ENCODE results near the gene EXOC3L4.
"Not testable (repeated sequence)": the region's sequence is repeated elsewhere in the genome, so short reads cannot be mapped to it uniquely, and the experiment has no call there.

The EXOC3L4 gene

GRCh38 chr14:103103461-103104388 is 9.2 kb downstream of the EXOC3L4 start:
- in situ Hi-C loops (cut with HindIII; ENCODE audit: low sequenced_read_pairs): no loop called here

DNA sequence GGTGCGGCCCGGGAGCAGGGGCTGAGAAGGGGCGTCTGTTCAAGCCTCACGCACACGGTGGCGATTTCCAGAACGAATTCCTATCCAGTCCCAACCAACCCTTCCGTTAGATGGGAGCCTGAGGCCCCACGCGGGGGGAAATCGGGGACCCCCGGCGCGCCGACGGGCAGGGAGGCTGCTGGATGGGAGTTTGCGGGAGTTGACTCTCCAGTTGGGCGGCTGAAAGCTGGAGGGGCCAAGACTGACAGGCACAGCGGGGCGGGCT is 9.8 kb downstream of the EXOC3L4 start:
- in situ Hi-C loops (cut with HindIII; ENCODE audit: low sequenced_read_pairs): no loop called here

DNA sequence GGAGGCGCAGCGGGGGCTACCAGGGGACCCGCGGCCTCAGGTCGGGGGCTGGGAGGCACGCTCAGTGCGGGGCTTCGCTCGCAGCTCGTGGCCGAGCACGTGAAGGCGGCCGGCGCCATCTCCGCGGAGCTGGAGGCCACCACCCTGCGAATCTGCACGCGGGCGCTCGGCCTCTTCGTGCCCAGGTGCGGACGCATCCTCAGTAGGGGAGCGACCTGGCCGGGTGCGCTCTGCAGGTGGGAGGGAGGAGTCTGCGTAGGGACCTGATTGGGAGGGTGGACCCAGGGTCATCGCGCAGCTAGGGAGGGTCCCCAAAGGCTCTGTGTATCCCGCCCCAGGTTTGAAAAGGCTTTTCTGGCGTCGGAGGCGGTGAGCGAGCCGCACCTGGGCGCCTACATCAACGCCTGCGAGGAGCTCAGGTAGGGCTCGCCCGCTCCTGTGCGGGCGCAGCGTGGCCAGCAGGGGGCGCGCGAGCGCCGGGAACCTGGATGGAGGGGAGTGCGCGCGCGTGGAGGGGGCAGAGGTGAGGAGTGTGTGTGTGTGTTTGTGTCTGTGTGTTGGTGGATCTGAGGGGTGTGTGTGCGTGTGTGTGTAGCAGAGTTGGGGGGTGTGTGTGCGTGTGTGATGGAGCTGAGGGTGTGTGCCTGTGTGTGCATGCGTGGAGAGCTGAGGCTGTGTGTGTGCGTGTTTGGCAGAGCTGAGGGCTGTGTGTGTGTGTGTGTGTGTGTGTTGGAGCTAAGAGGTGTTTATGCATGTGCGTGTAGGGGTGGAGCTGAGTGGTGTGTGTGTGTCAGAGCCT is 10.3 kb downstream of the EXOC3L4 start:
- in situ Hi-C loops (cut with HindIII; ENCODE audit: low sequenced_read_pairs): no loop called here

DNA sequence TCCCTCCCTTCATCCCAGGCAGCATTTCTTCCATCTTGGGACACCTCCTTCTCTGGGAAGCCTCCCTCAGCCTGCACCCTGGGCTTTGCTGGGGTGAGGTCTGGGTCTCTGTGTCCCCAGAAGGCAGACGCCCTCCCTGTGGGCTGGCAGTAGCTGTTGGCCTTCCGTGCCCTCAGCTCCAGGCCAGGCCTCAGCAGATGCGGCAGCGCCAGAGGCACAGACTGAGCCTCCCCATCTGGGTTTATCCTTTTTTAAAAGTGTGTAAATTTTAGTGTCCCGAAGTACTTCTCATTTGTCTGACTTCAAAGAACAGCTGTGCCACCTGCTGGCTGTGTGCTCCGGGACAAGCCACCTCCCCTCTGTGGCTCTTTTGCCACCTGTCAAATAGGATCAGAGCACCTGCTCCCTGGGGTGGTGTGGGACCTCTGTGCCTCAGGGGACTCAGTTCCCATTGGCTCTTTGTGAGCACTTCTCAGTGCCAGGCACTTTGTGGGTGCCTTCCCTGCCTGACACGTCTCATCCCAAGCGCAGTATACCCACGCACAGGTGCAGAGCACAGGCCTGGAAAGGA is 11.1 kb downstream of the EXOC3L4 start:
- in situ Hi-C loops (cut with HindIII; ENCODE audit: low sequenced_read_pairs): no loop called here

DNA sequence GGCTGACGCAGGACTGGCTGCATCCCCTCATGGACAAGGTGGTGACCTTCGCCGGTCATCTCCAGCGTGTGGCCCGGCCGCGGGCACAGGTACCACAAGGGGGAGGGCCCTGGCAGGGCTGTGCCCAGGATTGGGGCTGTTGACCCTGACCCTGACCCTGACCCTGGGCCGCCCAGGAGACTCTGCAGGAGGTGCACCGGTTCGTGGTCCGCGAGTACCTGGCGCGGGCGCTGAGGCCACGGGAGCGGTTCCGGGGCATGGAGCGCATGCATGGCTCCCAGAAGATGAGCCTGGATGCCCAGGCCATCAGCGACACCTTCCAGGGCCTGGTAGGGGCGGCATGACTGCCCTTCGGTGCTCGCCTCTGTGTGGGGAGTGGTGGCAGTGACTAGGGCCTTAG is 12.9 kb downstream of the EXOC3L4 start:
- in situ Hi-C loops (cut with HindIII; ENCODE audit: low sequenced_read_pairs): no loop called here

DNA sequence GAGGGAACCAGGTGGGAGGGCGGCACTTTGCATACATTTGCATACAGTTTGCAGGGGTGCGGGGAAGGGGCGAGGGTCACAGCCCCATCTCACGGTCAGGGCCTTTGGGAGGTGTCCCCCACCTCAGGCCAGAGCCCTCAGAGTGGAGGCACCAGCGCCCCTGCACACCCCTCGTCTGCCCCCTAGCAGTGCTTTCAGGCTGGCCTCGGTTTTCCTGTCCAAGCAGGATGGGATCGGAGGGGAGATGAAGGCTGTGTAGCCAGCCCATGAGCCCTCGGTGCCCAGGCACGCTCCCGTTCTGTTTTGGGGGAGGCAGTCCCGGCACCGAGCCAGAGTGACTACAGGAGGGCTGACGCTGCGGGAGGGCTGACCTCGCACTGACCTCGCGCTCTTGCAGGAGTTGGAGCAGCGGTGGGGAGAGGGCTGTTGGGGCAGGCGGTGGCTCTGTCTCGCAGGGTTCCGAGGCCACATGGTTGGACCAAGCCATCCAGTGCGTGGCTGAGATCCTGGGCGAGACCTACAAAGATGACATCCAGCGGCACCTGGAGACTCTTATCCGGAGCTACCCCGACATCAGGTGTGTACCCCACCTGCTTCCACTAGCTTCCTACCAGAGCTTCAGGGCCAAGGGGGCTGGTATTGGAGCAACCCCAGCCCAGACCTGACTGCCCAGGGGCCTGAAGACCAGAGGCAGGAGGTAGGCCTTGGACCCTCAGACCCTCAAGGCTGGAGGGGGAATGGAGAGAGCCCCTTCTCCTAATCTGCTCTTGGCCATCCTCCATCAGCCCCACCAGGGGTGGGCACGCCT is 13.6 kb downstream of the EXOC3L4 start:
- in situ Hi-C loops (cut with HindIII; ENCODE audit: low sequenced_read_pairs): no loop called here

- in situ Hi-C loops (cut with HindIII; ENCODE audit: low sequenced_read_pairs): no loop called here
These were observed 14.3 kb downstream of the EXOC3L4 start for GRCh38 chr14:103108749-103109207.

DNA sequence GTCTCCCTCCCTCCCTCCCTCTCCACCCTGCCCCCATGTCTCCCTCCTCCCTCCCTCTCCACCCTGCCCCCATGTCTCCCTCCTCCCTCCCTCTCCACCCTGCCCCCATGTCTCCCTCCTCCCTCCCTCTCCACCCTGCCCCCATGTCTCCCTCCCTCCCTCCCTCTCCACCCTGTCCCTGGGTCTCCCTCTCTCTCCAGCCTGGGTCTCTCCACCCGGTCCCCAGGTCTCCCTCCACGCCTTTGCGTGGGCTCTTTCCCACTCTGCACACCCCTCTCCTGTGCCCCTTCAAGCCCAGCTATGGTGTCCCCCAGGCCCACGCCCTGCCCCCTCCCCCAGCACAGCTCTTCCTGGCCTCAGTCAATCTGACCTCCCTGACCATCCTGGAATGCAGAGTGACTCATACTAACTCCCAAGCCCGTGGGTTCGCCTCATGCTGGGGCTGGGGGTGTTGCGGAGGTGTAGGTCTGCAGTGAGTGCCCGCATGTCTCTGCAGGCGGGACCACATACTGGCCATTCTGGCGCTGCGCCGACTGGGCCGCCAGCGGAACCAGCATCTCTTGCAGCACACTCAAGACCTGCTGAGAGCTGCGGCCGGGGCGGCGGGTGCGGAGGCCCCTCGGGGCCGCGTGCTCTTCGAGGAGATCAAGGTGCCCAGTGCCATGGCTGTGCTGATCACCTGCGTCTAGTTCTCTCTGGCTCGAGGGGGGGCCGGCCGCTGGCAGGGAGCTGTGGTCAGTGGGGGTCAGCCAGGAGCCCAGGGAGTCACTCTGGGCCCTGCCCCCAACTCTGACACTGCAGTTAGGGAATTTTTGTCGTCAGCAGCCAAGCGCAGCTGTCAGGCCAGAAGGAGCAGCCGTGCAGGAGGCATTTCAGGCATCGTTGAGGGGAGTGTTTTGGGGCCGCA is 15.3 kb downstream of the EXOC3L4 start:
- in situ Hi-C loops (cut with HindIII; ENCODE audit: low sequenced_read_pairs): no loop called here

- in situ Hi-C loops (cut with HindIII; ENCODE audit: low sequenced_read_pairs): no loop called here
These were observed 16.2 kb downstream of the EXOC3L4 start for GRCh38 chr14:103110681-103111231.

GRCh38 chr14:103111232-103111868 is 16.8 kb downstream of the EXOC3L4 start:
- in situ Hi-C loops (cut with HindIII; ENCODE audit: low sequenced_read_pairs): no loop called here

- in situ Hi-C loops (cut with HindIII; ENCODE audit: low sequenced_read_pairs): no loop called here
These were observed 18.1 kb downstream of the EXOC3L4 start for GRCh38 chr14:103112400-103113243.

- in situ Hi-C loops (cut with HindIII; ENCODE audit: low sequenced_read_pairs): no loop called here
These were observed 18.8 kb downstream of the EXOC3L4 start for GRCh38 chr14:103113303-103113702.

GRCh38 chr14:103113774-103114173 is 19.2 kb downstream of the EXOC3L4 start:
- in situ Hi-C loops (cut with HindIII; ENCODE audit: low sequenced_read_pairs): no loop called here

DNA sequence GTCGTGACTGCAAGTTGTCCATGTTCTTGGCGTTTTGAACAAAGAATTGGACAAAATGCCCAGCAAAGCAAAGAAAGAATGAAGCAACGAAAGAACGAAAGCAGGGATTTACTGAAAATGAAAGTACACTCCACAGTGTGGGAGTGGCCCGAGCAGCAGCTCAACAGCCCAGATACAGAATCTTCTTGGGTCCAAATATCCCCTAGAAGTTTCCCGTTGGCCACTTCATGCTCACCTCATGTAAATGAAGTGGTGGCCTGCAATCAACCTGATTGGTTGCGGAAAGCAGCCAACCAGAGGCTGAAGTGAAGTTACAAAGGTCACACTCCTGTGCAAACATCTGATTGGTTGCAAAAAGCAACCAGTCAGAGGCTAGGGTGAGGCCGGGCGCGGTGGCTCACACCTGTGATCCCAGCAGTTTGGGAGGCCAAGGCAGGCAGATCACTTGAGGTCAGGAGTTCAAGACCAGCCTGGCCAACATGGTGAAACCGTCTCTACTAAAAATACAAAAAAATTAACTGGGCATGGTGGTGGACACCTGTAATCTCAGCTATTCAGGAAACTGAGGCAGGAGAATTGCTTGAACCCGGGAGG is 20.7 kb downstream of the EXOC3L4 start:
- in situ Hi-C loops (cut with HindIII; ENCODE audit: low sequenced_read_pairs): not testable (repeated sequence)

DNA sequence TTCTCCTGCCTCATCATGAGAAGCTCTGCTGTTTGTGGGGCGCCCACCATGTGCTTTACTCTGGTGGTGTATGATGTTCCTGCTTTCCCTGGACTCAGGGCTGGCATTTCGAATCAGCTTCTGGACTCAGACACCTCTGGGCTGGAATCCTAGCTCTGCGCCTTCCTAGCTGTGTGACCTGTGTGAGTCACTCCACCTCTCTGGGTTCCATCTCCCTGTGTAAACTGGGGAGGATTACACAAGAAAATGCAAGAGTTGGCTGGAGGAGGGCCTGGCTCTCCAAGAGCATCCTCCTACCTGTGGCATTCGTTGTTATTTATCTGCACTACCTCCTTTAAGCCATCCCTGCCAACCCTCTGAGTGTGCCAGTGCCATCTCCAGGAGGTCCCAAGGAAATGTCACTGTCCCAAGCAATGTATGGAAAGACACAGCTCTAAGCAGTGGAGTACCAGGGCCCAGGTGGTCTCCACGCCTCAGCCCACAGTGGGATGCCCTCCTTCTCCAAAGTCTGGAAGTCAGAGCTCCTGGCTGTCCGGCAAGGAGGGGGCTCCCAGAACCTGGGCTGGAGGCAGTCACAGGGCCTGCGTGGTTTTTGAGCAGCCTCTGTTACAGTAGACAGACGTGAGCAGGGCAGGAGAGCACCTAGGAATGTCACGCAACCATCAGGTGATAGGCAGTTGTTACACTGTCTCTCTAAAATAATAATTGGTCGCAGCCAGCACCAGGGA is 21.5 kb downstream of the EXOC3L4 start:
- in situ Hi-C loops (cut with HindIII; ENCODE audit: low sequenced_read_pairs): no loop called here

- in situ Hi-C loops (cut with HindIII; ENCODE audit: low sequenced_read_pairs): no loop called here
These were observed 22.1 kb downstream of the EXOC3L4 start for GRCh38 chr14:103116636-103117035.

- in situ Hi-C loops (cut with HindIII; ENCODE audit: low sequenced_read_pairs): not testable (repeated sequence)
These were observed 23.0 kb downstream of the EXOC3L4 start for GRCh38 chr14:103117499-103117898.

Measured in endothelial cell of hepatic sinusoid (primary cell).